Karpas-422 (cell line): ENCODE data around the gene ANO4. TPM values are rescaled to one million over a fixed set of nuclear protein-coding genes. Genes with fewer than 3 reads are reported as not detected.
"Not testable (repeated sequence)": the region's sequence is repeated elsewhere in the genome, so short reads cannot be mapped to it uniquely, and the experiment has no call there.

ENCODE experiments used
- DNase-seq: peaks from one replicate; pipeline ENCODE4 v3.0.0-alpha.2; 2015
- H2AFZ ChIP-seq: fragments of 200-600 bp; sonication (generic); 2 replicates; pipeline ENCODE4 v1.6.1; 2014; ENCODE audit warnings: antibody characterized with exemption, low read length, mixed read lengths
- H3K27ac ChIP-seq: fragments of 200-600 bp; sonication (generic); 2 replicates; pipeline ENCODE4 v1.5.1; 2014; ENCODE audit warnings: mild to moderate bottlenecking, low read length, moderate library complexity
- H3K27me3 ChIP-seq: fragments of 200-600 bp; sonication (generic); 2 replicates; pipeline ENCODE4 v1.6.1; 2014; ENCODE audit warnings: low read length, mixed read lengths
- H3K36me3 ChIP-seq: fragments of 200-600 bp; sonication (generic); 2 replicates; pipeline ENCODE4 v1.6.1; 2014; ENCODE audit warnings: low read length, mixed read lengths; ENCODE audit not compliant: insufficient read depth
- H3K4me1 ChIP-seq: fragments of 200-600 bp; sonication (generic); 2 replicates; pipeline ENCODE4 v1.6.1; 2014; ENCODE audit warnings: mild to moderate bottlenecking, low read length, mixed read lengths
- H3K4me2 ChIP-seq: fragments of 200-600 bp; sonication (generic); 2 replicates; pipeline ENCODE4 v1.6.1; 2014; ENCODE audit warnings: low read length, low read depth, mild to moderate bottlenecking; ENCODE audit not compliant: poor library complexity, severe bottlenecking
- H3K4me3 ChIP-seq: fragments of 200-600 bp; sonication (generic); 2 replicates; pipeline ENCODE4 v1.5.1; 2014; ENCODE audit warnings: mild to moderate bottlenecking, antibody characterized with exemption, low read length, mixed read lengths
- H3K79me2 ChIP-seq: fragments of 200-600 bp; sonication (generic); 2 replicates; pipeline ENCODE4 v1.6.1; 2014; ENCODE audit warnings: mild to moderate bottlenecking, low read length, mixed read lengths
- H3K9ac ChIP-seq: fragments of 200-600 bp; sonication (generic); 2 replicates; pipeline ENCODE4 v1.6.0; 2014; ENCODE audit warnings: low read length
- H3K9me2 ChIP-seq: fragments of 200-600 bp; sonication (generic), shearing (Covaris generic); replicated peaks from 2 replicates; pipeline ENCODE4 v1.6.0; 2014; ENCODE audit warnings: mild to moderate bottlenecking, low read length, moderate library complexity; ENCODE audit not compliant: insufficient read depth
- H3K9me3 ChIP-seq: fragments of 300-700, 200-600 bp; sonication (generic); 2 replicates; pipeline ENCODE4 v1.6.1; 2014; ENCODE audit warnings: low read length, mixed read lengths
- H4K20me1 ChIP-seq: fragments of 200-600 bp; sonication (generic); 2 replicates; pipeline ENCODE4 v1.6.1; 2014; ENCODE audit warnings: mild to moderate bottlenecking, antibody characterized with exemption, low read length, low read depth; ENCODE audit not compliant: insufficient read depth
- total RNA-seq: library from RNA; depleted of rRNA; stranded (reverse); fragments of >200 nt; shearing (Covaris generic); gene quantifications from 2 replicates; pipeline ENCODE4 v1.2.3, GENCODE V29; 2014; ENCODE audit warnings: low replicate concordance

ANO4 gene
- total RNA-seq, 1 experiment from 2014 or later: not detected

DNA sequence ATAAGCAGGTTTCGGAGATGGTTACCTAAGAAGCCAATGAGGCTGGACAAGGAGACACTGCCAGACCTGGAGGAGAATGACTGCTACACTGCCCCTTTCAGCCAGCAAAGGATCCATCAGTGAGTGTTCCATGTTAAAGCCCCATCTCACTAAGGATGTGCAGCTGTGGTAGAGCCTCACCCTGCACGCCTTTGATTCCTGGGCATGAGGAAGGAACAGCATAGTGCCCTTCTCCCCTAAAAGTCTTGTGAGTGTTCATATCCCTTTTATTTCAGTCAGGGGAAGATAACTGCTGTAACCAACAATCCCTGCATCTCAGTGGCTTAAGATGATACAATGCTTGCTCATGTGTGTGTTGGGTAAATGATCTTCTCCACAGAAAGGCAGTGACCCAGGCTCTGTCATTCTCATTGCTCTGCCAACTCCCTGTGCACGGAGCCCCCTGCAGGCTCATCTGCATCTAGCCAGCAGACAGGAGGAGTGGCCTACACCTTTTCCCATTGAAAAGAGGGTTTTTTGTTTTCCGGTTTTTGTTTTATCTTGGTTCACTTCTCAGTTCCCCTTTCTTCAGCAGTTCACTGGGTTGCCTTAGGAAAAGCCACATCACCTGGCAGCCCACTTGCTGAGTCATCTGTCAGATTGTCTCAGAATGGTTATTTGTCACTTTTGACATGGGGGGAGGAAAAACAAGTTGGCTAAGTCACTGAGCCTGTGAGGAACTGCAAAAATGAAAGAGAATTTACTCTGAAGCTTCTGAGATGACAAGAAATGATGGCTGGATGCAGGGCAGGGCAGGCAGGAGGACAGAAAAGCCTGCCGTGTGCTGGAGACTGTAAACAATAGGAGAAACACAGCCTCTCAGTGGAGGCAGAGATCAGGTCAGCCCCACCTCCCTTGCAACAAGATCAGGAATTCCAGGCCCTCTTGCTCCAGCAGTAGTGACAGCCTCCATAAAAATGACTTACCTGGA, 193.3 kb downstream of the ANO4 start:
- peak; percentile 75 for DNase-seq
- H3K4me3 ChIP-seq: no peak overlapping the region
- H3K27ac ChIP-seq: no peak overlapping the region
- H3K79me2 ChIP-seq: no peaks in the 10 kb centered on the region
- H3K36me3 ChIP-seq: no peaks in the 10 kb centered on the region
- H3K9me3 ChIP-seq: no peaks in the 10 kb centered on the region
- H4K20me1 ChIP-seq: no peaks in the 10 kb centered on the region
- no peak overlapping the region for H3K9ac ChIP-seq
- peak overlapping the region; percentile 35 for H3K4me2 ChIP-seq
- no peak overlapping the region for H2AFZ ChIP-seq
- no peaks in the 10 kb centered on the region; the same call in 1 of the 2 replicates for H3K27me3 ChIP-seq
- no peaks in the 10 kb centered on the region for H3K9me2 ChIP-seq
- peaks cover 11% of the 10 kb centered on the region for H3K4me1 ChIP-seq

DNA sequence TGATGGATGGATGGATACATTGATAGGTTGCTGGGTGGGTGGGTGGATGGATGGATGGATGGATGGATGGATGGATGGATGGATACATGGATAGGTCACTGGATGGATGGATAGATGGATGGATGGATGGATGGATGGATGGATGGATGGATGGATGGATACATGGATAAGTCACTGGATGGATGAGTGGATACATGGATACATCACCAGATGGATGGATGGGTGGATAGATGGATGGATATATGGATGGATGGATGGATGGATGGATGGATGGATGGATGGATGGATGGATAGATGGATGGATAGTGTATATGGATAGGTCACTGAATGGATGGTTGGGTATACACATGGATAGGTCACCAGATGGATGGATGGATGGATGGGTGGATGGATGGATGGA, 194.9 kb downstream of the ANO4 start:
- H3K9me3 ChIP-seq, H4K20me1 ChIP-seq, DNase-seq, H3K9ac ChIP-seq, H2AFZ ChIP-seq, H3K4me3 ChIP-seq, H3K27ac ChIP-seq, H3K4me2 ChIP-seq, H3K27me3 ChIP-seq, H3K79me2 ChIP-seq, H3K9me2 ChIP-seq, H3K36me3 ChIP-seq: not testable (repeated sequence)
- H3K4me1 ChIP-seq: peaks cover 11% of the 10 kb centered on the region

DNA sequence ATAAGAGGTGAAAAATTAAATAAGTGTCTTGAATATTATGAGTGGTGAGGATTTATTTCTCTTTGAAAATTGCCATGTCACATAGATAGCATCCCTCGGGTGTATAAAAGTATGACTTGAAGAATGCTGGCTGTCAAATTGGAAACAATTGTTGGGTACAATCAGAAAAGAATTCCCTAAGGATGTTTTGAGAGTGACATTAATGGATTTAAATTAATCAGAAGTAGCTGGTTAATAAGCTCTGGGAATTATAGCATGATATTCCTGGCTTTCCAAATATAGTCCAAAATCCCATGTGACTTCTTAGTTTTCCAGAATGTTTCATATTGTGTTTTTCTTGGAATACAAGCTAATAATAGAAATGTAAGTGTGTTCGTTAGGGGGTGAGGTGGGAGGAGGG, 196.5 kb downstream of the ANO4 start:
- DNase-seq: no peak
- peaks cover 7% of the 10 kb centered on the region for H3K4me1 ChIP-seq
- H3K79me2 ChIP-seq: no peaks in the 10 kb centered on the region
- H3K27ac ChIP-seq: no peak overlapping the region
- H3K4me3 ChIP-seq: no peak overlapping the region
- H3K9me3 ChIP-seq: no peaks in the 10 kb centered on the region
- no peak overlapping the region for H2AFZ ChIP-seq
- no peaks in the 10 kb centered on the region for H4K20me1 ChIP-seq
- no peaks in the 10 kb centered on the region for H3K36me3 ChIP-seq
- H3K27me3 ChIP-seq: no peaks in the 10 kb centered on the region; the same call in 1 of the 2 replicates
- H3K9ac ChIP-seq: no peak overlapping the region
- H3K9me2 ChIP-seq: no peaks in the 10 kb centered on the region
- no peak overlapping the region for H3K4me2 ChIP-seq

DNA sequence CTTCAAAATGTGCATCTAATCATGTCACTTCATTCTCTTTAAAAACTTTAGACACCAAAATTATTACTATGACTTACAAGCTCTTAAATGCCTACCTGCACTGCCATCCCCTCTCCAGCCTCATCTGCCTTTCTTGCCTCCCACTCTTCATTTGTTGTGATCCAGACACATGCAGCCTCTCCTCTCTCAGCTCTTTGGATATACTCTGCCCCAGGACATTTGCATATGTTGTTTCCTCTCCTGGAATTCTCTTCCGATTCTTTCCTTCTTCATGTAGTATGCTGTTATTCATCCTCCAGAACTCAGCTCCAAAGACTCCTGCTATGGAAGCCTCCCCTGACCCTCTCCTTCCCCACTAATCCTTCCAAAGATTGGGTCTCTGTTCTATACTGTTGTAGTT, 197.6 kb downstream of the ANO4 start:
- no peak overlapping the region for H3K4me3 ChIP-seq
- DNase-seq: no peak
- peaks cover 7% of the 10 kb centered on the region for H3K4me1 ChIP-seq
- no peaks in the 10 kb centered on the region for H3K36me3 ChIP-seq
- no peaks in the 10 kb centered on the region for H3K9me2 ChIP-seq
- no peaks in the 10 kb centered on the region for H4K20me1 ChIP-seq
- no peak overlapping the region for H3K27ac ChIP-seq
- no peak overlapping the region for H3K4me2 ChIP-seq
- H3K9ac ChIP-seq: no peak overlapping the region
- no peak overlapping the region for H2AFZ ChIP-seq
- H3K27me3 ChIP-seq: no peaks in the 10 kb centered on the region; the same call in 1 of the 2 replicates
- H3K79me2 ChIP-seq: no peaks in the 10 kb centered on the region
- no peaks in the 10 kb centered on the region for H3K9me3 ChIP-seq

DNA sequence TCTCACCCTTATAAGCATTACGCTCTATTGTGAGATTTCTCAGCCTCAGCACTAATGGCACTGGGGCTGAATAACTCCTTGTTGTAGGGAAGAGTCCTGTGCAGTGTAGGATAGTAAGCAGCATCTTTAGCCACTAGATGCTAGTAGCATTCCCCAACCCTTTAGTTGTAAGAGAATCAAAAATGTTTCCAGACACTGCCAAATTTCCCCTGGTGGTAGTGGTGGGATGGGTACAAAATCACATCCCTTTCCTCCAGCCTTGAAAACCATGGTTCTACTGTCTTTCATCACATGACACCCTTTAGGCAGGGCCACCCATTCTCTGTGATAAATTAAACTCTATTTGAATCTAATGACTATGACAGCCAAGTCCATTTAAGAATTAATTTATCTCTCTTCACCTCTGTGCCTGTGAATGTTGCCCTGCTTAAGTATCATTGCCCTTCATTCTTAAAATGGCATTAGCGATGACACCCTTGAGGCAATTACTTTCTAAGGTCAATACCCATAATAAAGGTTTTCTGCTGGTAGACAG, 199.4 kb downstream of the ANO4 start:
- Histone ChIP-seq H3K4me1 (no peaks in the 10 kb centered on the region), H3K9me2 (no peaks in the 10 kb centered on the region), H3K27me3 (no peaks in the 10 kb centered on the region), H3K79me2 (no peaks in the 10 kb centered on the region), H3K36me3 (no peaks in the 10 kb centered on the region), H4K20me1 (no peaks in the 10 kb centered on the region), H2AFZ (no peak overlapping the region), H3K27ac (no peak overlapping the region), H3K9me3 (no peaks in the 10 kb centered on the region), H3K4me2 (no peak overlapping the region), H3K4me3 (no peak overlapping the region), H3K9ac (no peak overlapping the region)
- DNase-seq: no peak

DNA sequence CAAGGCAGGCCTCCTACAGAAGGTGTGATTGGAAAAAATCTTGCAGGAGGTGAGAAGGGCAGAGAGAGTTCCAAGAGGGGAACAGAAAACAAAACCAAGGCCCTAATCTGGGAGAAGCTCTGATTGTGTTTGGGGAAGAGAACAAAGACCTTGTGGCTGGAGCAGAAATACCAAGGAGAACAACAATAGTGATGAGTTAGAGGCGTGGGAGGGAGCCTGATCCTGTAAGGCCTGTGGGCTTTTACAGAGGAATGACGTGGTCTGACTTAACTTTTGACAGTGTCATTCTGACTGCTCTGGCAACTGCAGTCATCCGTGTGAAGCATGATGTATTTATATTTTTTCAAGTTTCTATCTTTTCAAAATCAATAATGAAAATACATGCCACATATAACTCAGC, 200.6 kb downstream of the ANO4 start:
- H4K20me1 ChIP-seq: no peaks in the 10 kb centered on the region
- no peak for DNase-seq

DNA sequence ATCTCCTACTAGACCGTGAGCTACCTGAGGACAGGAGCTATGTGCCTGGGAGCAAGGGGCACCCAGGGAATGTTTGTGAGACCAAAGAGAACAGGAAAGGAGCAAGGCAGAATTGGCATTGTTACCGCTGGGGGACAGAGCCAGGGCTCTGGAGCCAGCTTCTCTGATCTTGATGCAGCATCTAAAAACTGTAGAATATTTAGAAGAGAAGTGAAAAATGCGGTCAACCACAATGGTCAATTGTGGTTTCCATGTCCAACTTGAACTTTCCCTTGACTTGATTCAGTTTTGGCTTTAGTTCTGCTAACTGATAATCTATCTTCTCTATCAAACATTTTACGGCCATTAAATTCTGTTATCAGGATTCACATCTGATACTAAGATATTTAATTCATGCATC, 201.2 kb downstream of the ANO4 start:
- Histone ChIP-seq H4K20me1 (no peaks in the 10 kb centered on the region), H3K4me1 (no peaks in the 10 kb centered on the region), H3K9ac (no peak overlapping the region), H2AFZ (no peak overlapping the region), H3K36me3 (no peaks in the 10 kb centered on the region), H3K79me2 (no peaks in the 10 kb centered on the region), H3K9me2 (no peaks in the 10 kb centered on the region), H3K27ac (no peak overlapping the region), H3K9me3 (no peaks in the 10 kb centered on the region), H3K27me3 (no peaks in the 10 kb centered on the region), H3K4me2 (no peak overlapping the region), H3K4me3 (no peak overlapping the region)
- DNase-seq: no peak

More for the DNA sequence above, 200.6 kb downstream of the ANO4 start:
- Histone ChIP-seq H3K4me2 (no peak overlapping the region), H3K4me1 (no peaks in the 10 kb centered on the region), H3K27ac (no peak overlapping the region), H3K9me3 (no peaks in the 10 kb centered on the region), H3K9me2 (no peaks in the 10 kb centered on the region), H3K36me3 (no peaks in the 10 kb centered on the region), H2AFZ (no peak overlapping the region), H3K4me3 (no peak overlapping the region), H3K27me3 (no peaks in the 10 kb centered on the region), H3K9ac (no peak overlapping the region), H3K79me2 (no peaks in the 10 kb centered on the region)

DNA sequence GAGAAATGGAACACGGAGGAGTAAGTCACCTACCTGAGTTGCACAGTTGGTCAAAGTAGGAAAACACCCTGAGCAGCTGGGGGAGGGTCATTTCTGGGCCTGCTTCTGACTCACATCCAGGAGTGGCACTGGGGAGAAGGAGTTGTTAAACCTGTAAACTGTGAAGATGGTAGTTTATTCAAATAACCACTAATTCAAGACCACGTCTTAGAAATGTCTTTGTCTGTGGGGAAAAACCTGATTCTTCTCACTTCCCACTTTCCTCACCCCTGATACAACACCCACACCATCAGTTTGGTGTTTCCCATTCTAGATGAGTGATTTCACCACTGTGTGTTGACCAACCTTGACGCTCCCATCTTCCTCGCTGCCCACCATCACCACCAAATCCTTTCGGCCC, 207.1 kb downstream of the ANO4 start:
- H3K79me2 ChIP-seq: no peaks in the 10 kb centered on the region
- H3K27me3 ChIP-seq: no peaks in the 10 kb centered on the region
- no peaks in the 10 kb centered on the region for H3K9me2 ChIP-seq
- H3K4me2 ChIP-seq: no peak overlapping the region
- H3K27ac ChIP-seq: no peak overlapping the region
- no peak for DNase-seq
- H2AFZ ChIP-seq: no peak overlapping the region
- H3K4me3 ChIP-seq: no peak overlapping the region
- H4K20me1 ChIP-seq: no peaks in the 10 kb centered on the region
- H3K4me1 ChIP-seq: peaks cover 9% of the 10 kb centered on the region
- no peak overlapping the region for H3K9ac ChIP-seq
- H3K36me3 ChIP-seq: no peaks in the 10 kb centered on the region
- H3K9me3 ChIP-seq: no peaks in the 10 kb centered on the region
